ENCODE data around the gene CHTF8. TPM values are rescaled to one million over a fixed set of nuclear protein-coding genes. Genes with fewer than 3 reads are reported as not detected.
A peak's percentile ranks its signal among the peaks of the same experiment; 100 is the strongest.
"Not testable (repeated sequence)": the region's sequence is repeated elsewhere in the genome, so short reads cannot be mapped to it uniquely, and the experiment has no call there.

Gene CHTF8
- total RNA-seq, 2 donors from 2014 or later, result 159 to 185 TPM

DNA sequence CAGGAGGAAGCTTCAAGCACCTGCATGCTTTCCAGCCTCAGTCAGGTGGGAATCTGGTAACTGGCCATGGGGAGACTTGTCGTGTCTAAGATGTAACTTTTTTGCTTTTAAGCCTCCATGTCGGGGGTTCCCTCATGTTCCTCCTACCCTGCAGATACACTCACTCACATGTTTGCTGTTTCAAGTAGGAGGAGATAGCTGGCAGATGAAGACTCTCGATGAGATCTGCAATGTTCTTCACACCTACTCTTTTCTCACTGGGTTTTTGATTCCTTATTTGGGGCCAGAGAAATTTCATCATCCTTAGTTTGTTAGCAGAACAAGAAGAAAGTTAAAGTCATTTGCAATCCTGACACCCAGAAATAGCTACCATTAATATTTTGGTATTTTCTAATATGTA is 24.8 kb upstream of the CHTF8 start:
- Mint-ChIP-seq H3K36me3 (ENCODE audit: insufficient read depth in 2 of 2) (peaks cover 11 to 36% of the 10 kb centered on the region in 2 donors), H3K4me1 (ENCODE audit: low read depth) (peaks cover 23% of the 10 kb centered on the region), H3K4me3 (no peak overlapping the region), H3K27me3 (ENCODE audit: low read depth) (no peaks in the 10 kb centered on the region), H3K27ac (peak overlapping the region; percentile 36), H3K9me3 (no peaks in the 10 kb centered on the region)
- ATAC-seq (replicated peaks in 1 of 2) (no peak), DNase-seq (no peak)

DNA sequence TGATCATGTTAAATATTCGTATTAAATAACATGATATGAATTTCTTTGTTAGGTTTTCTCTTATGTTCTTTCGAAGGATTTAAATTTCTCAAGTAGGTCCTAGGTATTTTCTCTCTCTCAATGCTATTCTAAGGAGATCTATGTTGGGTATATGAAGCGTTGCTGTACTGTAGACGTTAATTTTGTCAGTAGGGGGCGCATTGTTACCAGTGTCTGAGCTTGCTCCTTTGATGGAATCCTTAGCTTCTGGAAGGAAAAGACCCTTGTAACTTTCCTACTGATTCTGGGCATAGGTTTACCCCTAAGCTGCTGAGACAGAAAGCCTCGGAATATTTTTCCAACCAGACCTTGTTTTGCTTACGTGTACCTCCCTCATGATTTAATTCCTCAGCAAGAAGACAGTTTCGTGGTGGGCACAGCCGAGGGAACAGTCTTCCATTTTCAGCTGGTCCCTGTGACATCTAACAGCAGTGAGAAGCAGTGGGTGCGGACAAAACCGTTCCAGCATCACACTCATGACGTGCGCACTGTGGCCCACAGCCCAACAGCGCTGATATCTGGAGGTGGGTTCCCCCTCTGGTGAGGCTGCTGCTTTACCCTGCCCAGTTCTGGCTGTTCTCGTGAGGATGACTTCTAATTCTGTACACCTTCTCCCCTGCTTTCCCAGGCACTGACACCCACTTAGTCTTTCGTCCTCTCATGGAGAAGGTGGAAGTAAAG is 17.9 kb upstream of the CHTF8 start:
- Mint-ChIP-seq H3K4me3 (no peak overlapping the region), H3K4me1 (ENCODE audit: low read depth) (no peaks in the 10 kb centered on the region), H3K9me3 (no peaks in the 10 kb centered on the region), H3K27ac (no peak overlapping the region), H3K36me3 (ENCODE audit: insufficient read depth in 2 of 2) (peaks cover 1 to 26% of the 10 kb centered on the region in 2 donors), H3K27me3 (ENCODE audit: low read depth) (no peaks in the 10 kb centered on the region)
- DNase-seq, result peak; percentile 60 to 65
- peak; percentile 68 to 75 for ATAC-seq (replicated peaks in 1 of 2)

DNA sequence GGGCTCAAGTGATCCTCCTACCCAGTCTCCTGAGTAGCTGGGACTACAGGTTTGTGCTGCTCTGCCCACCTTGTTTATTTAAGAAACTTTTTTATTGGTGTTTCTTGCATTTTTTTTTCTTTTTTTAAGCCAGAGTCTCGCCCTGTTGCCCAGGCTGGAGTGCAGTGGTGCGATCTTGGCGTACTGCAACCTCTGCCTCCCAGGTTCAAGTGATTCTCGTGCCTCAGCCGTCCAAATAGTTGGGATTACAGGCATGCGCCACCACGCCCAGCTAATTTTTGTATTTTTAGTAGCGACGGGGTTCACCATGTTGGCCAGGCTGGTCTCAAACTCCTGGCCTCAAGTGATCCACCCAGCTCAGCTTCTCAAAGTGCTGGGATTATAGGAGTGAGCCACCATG is 17.2 kb upstream of the CHTF8 start:
- not testable (repeated sequence) for DNase-seq; H3K4me3 Mint-ChIP-seq; ATAC-seq (replicated peaks in 1 of 2); H3K27me3 Mint-ChIP-seq (ENCODE audit: low read depth); H3K4me1 Mint-ChIP-seq (ENCODE audit: low read depth); H3K9me3 Mint-ChIP-seq; H3K27ac Mint-ChIP-seq
- peaks cover 1 to 22% of the 10 kb centered on the region in 2 donors for H3K36me3 Mint-ChIP-seq (ENCODE audit: insufficient read depth in 2 of 2)

DNA sequence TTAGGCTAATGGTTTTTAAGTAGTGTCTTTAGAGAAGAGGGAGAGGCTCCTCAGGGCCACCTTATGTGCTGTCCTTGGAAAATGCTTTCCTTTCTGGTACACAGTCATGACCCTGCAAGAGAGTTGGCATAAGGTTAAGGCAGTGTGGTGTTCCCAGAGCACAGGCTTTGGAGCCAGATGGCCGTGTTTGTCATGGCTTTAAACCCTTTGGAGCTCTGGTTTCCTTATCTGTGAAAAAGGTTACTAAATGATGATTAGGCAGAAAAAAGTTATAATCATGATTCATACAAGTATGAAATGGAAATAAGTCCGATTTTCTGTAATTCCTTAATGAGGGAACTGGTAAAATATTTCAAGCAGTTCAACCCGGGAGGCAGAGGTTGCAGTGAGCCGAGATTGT is 13.3 kb upstream of the CHTF8 start:
- Mint-ChIP-seq H3K9me3 (no peaks in the 10 kb centered on the region), H3K27me3 (ENCODE audit: low read depth) (no peaks in the 10 kb centered on the region), H3K4me1 (ENCODE audit: low read depth) (no peaks in the 10 kb centered on the region), H3K27ac (no peak overlapping the region), H3K4me3 (no peak overlapping the region), H3K36me3 (ENCODE audit: insufficient read depth in 2 of 2) (peaks cover 10 to 26% of the 10 kb centered on the region in 2 donors)
- ATAC-seq (replicated peaks in 1 of 2) (no peak), DNase-seq (no peak)

DNA sequence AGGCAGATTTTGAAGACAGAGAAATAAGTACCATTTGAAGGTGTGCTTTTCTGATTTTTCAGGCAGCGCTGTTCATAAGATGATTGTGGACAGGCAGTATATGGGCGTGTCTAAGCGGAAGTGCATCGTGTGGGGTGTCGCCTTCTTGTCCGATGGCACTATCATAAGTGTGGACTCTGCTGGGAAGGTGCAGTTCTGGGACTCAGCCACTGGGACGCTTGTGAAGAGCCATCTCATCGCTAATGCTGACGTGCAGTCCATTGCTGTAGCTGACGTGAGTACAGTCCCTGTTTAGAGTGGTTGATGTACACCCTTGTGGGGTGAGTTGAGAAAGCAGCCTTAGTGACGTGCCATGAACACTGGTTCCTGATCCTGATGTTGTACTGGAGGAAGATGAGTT is 10.7 kb upstream of the CHTF8 start:
- Mint-ChIP-seq H3K27me3 (ENCODE audit: low read depth) (no peaks in the 10 kb centered on the region), H3K9me3 (no peaks in the 10 kb centered on the region), H3K27ac (no peak overlapping the region), H3K36me3 (ENCODE audit: insufficient read depth in 2 of 2) (peaks cover 10 to 23% of the 10 kb centered on the region in 2 donors), H3K4me1 (ENCODE audit: low read depth) (no peaks in the 10 kb centered on the region), H3K4me3 (no peak overlapping the region)
- DNase-seq (no peak), ATAC-seq (replicated peaks in 1 of 2) (no peak)

DNA sequence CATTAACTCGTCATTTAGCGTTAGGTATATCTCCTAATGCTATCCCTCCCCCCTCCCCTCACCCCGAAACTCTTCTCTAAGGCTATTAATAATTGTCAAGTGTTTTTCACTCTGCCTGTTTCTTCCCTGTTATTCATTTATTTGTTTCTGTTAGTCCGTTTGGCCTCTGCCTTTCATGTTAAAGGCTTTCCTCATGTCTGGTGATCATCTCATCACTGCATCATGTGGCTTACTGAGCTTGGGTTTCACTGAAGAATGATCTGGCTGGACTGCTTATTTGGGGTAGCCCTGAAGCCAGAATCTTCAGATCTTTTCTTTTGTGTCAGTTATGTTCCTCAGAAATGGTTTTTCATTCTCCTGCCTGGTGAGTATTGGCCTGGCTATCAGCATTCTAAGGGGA is 9.5 kb upstream of the CHTF8 start:
- no peak overlapping the region for H3K4me3 Mint-ChIP-seq
- DNase-seq (no peak), ATAC-seq (replicated peaks in 1 of 2) (no peak)
- H3K27ac Mint-ChIP-seq, result no peak overlapping the region
- peaks cover 7% of the 10 kb centered on the region for H3K4me1 Mint-ChIP-seq (ENCODE audit: low read depth)
- peaks cover 10 to 33% of the 10 kb centered on the region in 2 donors for H3K36me3 Mint-ChIP-seq (ENCODE audit: insufficient read depth in 2 of 2)
- no peaks in the 10 kb centered on the region for H3K27me3 Mint-ChIP-seq (ENCODE audit: low read depth)
- no peaks in the 10 kb centered on the region for H3K9me3 Mint-ChIP-seq

DNA sequence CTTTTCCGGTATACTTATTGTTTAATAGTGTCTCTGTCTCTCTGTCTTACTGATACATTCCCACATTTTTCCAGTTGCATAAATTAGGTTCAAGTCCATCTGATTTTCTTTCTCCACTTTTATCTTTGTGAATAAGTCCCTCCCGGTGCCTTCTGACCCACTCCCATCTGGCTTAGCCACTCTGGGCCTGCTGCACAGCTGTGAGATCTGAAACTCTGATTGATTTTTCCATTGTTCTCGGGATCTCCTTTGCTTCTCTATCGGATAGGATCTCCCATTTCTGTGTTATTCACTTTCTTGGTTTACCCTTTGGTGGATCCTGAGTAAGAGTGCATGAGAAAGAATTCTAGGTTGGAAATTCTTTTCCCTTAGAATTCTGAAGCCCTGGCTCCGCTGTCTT is 8.6 kb upstream of the CHTF8 start:
- Mint-ChIP-seq H3K4me1 (ENCODE audit: low read depth) (peaks cover 16% of the 10 kb centered on the region), H3K27ac (peak overlapping the region; percentile 8), H3K27me3 (ENCODE audit: low read depth) (no peaks in the 10 kb centered on the region), H3K9me3 (no peaks in the 10 kb centered on the region), H3K36me3 (ENCODE audit: insufficient read depth in 2 of 2) (peaks cover 10 to 29% of the 10 kb centered on the region in 2 donors), H3K4me3 (no peak overlapping the region)
- no peak for ATAC-seq (replicated peaks in 1 of 2)
- DNase-seq, result no peak

DNA sequence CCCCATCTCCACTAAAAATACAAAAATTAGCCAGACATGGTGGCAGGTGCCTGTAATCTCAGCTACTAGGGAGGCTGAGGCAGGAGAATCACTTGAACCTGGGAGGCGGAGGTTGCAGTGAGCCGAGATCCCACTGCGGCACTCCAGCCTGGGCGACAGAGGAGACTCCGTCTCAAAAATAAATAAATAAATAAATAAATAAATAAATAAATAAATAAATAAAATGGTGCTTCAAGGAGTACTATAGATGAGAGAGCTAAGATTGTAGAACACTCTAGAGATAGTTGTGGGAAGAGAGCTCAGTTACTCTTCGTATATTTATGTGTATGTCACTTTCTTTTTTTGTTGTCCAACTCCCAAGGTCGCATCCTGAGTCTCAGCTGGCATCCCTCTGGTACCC is 7.1 kb upstream of the CHTF8 start:
- ATAC-seq (replicated peaks in 1 of 2); H3K27me3 Mint-ChIP-seq (ENCODE audit: low read depth): not testable (repeated sequence)

DNA sequence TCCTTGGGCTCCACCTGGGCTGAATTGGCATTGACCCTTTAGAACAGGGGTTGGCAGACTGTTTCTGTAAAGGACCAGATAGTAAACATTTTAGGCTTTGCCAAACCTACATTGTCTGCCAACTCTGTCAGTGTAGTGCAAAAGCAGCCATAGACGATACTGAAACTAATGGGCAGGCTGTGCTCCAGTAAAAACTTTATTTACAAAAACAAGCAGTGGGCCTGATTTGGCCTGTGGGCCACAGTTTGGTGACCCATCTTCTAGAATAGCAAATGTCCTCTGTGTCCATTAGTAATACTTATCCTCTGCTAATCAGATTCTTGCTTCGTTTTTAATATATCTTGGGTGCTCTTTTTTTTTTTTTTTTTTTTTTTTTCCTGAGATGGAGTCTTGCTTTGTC is 6.2 kb upstream of the CHTF8 start:
- Mint-ChIP-seq H3K4me3 (no peak overlapping the region), H3K27ac (peak overlapping the region; percentile 12), H3K36me3 (ENCODE audit: insufficient read depth in 2 of 2) (peaks cover 11 to 29% of the 10 kb centered on the region in 2 donors), H3K9me3 (no peaks in the 10 kb centered on the region), H3K4me1 (ENCODE audit: low read depth) (peaks cover 36% of the 10 kb centered on the region), H3K27me3 (ENCODE audit: low read depth) (no peaks in the 10 kb centered on the region)
- ATAC-seq (replicated peaks in 1 of 2), result no peak
- no peak for DNase-seq

More for the DNA sequence above, 7.1 kb upstream of the CHTF8 start:
- not testable (repeated sequence) for DNase-seq, H3K4me3 Mint-ChIP-seq, H3K27ac Mint-ChIP-seq, H3K9me3 Mint-ChIP-seq
- peaks cover 9 to 34% of the 10 kb centered on the region in 2 donors for H3K36me3 Mint-ChIP-seq (ENCODE audit: insufficient read depth in 2 of 2)
- peaks cover 28% of the 10 kb centered on the region for H3K4me1 Mint-ChIP-seq (ENCODE audit: low read depth)

DNA sequence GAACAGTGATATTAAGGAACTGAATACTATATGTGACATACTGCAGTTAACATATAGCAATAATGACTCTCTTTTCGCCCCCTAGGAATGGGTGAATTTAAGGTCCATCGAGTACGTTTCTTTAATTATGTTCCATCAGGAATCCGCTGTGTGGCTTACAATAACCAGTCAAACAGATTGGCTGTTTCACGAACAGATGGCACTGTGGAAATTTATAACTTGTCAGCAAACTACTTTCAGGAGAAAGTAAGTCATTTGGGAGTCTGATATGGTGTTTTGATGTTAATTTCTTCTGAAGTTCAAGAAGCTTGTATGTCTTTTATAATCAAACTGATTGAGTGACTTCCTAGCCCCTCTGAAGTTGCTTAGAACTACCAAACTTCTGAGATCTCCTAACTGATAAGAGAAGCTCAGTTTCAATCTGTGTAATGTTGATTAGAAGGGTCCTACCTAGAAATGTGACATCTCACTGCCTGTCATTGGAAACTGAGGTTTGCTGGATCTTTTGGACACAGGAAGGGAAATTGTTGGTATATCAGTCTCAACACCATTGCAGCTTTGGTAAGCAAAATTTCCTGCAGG is 1.1 kb upstream of the CHTF8 start:
- H3K4me3 Mint-ChIP-seq, result peak overlapping the region; percentile 95 to 96

DNA sequence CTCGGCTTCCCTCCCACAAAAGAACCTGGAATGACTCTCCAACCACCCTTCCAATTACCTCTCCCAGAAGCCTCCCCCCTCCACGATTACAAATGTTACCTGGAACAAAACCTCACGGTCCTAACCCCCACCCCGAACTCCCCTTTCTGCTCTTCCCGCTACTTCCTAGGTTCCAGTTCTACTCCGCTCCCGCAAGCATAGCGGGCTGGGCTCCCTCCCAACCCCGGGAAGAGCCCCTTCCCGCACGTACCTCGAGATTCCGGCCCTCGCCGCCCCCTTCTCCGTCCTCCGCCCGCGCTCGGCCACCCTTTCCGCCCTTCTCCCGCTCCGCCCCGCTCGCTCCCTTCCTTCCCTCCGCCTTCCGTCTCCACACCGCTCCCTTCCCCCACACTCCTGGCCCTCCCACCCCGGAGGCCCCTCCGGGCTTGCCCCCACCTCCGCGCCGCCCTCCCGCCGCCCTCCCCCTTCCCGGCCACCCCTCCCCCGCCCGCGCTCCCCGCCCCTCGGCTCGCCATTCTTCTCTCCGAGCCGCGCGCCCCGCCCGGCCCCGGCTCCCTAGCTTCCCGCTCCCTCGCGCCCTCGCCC is 457 bp downstream of the CHTF8 start:
- no peaks in the 10 kb centered on the region for H3K9me3 Mint-ChIP-seq
- peak overlapping the region; percentile 94 for H3K27ac Mint-ChIP-seq
- peak; percentile 79 to 80 for DNase-seq
- H3K4me3 Mint-ChIP-seq, result peak overlapping the region; percentile 85 to 95
- H3K4me1 Mint-ChIP-seq (ENCODE audit: low read depth), result peaks cover 63% of the 10 kb centered on the region
- H3K36me3 Mint-ChIP-seq (ENCODE audit: insufficient read depth in 2 of 2), result peaks cover 10 to 13% of the 10 kb centered on the region in 2 donors
- H3K27me3 Mint-ChIP-seq (ENCODE audit: low read depth), result no peaks in the 10 kb centered on the region
- peak; percentile 57 to 60 for ATAC-seq (replicated peaks in 1 of 2)

More for the DNA sequence above, 1.1 kb upstream of the CHTF8 start:
- peaks cover 69% of the 10 kb centered on the region for H3K4me1 Mint-ChIP-seq (ENCODE audit: low read depth)
- H3K27me3 Mint-ChIP-seq (ENCODE audit: low read depth), result no peaks in the 10 kb centered on the region
- DNase-seq (no peak), ATAC-seq (replicated peaks in 1 of 2) (no peak)
- H3K36me3 Mint-ChIP-seq (ENCODE audit: insufficient read depth in 2 of 2), result peaks cover 6 to 19% of the 10 kb centered on the region in 2 donors
- peak overlapping the region; percentile 90 for H3K27ac Mint-ChIP-seq
- H3K9me3 Mint-ChIP-seq, result no peaks in the 10 kb centered on the region

DNA sequence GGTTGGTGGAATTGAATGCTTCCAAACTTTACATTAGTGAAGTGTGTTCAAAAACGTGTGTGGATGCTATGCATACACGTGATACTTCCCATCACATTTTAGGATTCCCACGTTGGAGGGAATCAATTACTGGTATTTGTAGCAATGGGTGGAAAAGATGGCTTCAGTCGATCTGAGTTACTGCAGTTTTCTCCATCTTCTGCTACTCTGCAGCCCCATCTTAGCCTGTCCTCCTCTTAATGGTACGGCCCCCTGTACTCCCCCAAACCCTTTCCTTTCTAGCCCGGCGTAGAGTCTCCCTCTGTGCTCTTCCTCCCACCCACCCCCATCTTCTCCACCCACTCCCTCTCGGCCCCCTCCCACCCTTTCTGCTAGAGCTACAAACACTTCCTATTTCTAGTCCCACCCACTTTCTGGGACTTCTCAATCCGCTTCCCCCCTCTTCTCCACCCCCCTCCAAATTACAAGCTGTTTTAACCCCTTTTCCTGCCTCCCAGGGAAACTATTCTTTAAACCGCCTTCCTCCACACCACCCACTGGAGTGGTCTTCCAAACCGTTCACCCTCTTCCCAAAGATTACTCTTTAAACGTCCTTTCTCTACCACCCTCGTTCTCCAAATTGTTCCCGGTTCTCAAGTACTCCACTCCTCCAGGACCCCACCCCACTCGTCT is 1.1 kb downstream of the CHTF8 start:
- DNase-seq, result no peak
- no peaks in the 10 kb centered on the region for H3K9me3 Mint-ChIP-seq
- H3K27ac Mint-ChIP-seq, result peak overlapping the region; percentile 94
- H3K4me1 Mint-ChIP-seq (ENCODE audit: low read depth), result peaks cover 56% of the 10 kb centered on the region
- H3K4me3 Mint-ChIP-seq, result peak overlapping the region; percentile 85 to 93
- ATAC-seq (replicated peaks in 1 of 2), result no peak
- H3K27me3 Mint-ChIP-seq (ENCODE audit: low read depth), result no peaks in the 10 kb centered on the region
- peaks cover 10 to 13% of the 10 kb centered on the region in 2 donors for H3K36me3 Mint-ChIP-seq (ENCODE audit: insufficient read depth in 2 of 2)

DNA sequence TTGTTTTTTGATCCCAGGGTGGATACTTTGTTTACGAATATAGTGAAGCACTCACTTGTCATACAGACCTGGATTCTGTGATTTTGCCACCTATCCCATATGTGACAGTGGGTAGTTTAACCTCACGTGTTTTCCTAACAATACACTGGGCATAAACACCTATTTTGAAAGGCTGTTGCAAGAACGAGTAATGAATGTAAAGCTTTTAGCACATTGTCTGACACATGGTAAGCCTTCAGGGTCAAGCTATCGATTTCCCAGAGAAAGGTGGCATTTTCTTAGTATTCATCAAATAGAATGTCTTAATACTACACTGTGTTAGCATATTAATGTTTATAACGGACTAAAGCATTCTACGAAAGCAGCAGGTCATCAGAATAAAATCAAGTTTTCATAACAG is 1.9 kb downstream of the CHTF8 start:
- ATAC-seq (replicated peaks in 1 of 2), result no peak
- peak overlapping the region; percentile 85 to 93 for H3K4me3 Mint-ChIP-seq
- no peaks in the 10 kb centered on the region for H3K27me3 Mint-ChIP-seq (ENCODE audit: low read depth)
- H3K36me3 Mint-ChIP-seq (ENCODE audit: insufficient read depth in 2 of 2), result peaks cover 10 to 13% of the 10 kb centered on the region in 2 donors
- no peaks in the 10 kb centered on the region for H3K9me3 Mint-ChIP-seq
- H3K27ac Mint-ChIP-seq, result peak overlapping the region; percentile 94
- H3K4me1 Mint-ChIP-seq (ENCODE audit: low read depth), result peaks cover 50% of the 10 kb centered on the region
- DNase-seq, result no peak
